GM21515 (cell line): Measurements from ENCODE around the gene SOST.

ENCODE experiments used
- ATAC-seq: cut with Tn5 transposase; IDR thresholded peaks from one replicate; pipeline ENCODE4 v1.9.1; 2021; ENCODE audit not compliant: unreplicated experiment

The SOST gene

GRCh38 chr17:43710101-43710500 lies 48.5 kb downstream of the SOST start:
- ATAC-seq = no peak

DNA sequence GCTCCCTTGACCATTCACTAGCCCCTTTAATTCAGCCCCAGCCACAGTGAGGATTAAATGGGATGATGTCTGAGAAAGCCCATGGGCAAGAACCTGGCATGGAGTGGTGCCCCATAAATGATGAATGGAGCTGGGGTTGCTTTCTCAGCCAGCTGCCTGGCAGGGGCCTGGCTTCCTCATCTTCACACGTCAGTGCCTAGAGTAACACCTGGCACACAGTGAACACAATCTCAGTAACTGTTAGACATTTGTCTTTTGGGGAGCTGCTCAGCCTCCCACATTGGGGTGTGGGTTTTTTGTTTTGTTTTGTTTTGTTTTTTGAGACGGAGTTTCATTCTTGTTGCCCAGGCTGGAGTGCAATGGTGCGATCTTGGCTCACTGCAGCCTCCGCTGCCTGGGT lies 49.4 kb downstream of the SOST start:
- ATAC-seq = no peak

DNA sequence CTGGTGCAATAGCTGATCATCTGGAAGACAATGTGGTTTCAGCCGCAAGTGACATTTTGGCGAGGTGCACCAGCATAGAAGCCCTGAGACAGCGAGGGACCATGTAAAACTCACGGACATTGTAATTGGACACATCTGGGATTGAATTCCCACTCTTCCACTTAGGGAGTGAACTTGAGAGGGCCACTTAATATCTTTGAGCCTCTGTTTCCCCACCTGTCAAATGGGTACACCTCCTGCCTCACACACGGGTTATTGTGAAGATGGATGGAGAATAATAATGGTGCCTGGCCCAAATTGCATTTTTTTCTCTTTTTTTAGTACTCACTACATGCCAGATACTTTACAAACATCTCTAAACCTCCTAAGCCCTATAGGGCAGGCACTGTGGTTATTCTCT lies 51.4 kb downstream of the SOST start:
- no peak for ATAC-seq

GRCh38 chr17:43706235-43706634 lies 52.4 kb downstream of the SOST start:
- no peak for ATAC-seq
